DND-41 (cell line): Measurements from ENCODE around the gene ZNF443.
"Not testable (repeated sequence)": the region's sequence is repeated elsewhere in the genome, so short reads cannot be mapped to it uniquely, and the experiment has no call there.

Experiments
- ATAC-seq: fragments of 200-7000 bp; cut with Tn5 transposase; 3 replicates; pipeline ENCODE4 v1.9.1; 2021; ENCODE audit warnings: low read depth; ENCODE audit not compliant: insufficient read depth
- DNase-seq: peaks from one replicate; pipeline ENCODE4 v3.0.0-alpha.2; 2020
- H2AFZ ChIP-seq: 2 replicates; pipeline ENCODE4 v1.6.0; 2012; ENCODE audit warnings: low read depth, low read length
- H3K27ac ChIP-seq: 2 replicates; pipeline ENCODE4 v1.5.1; 2012; ENCODE audit warnings: low read length, inconsistent platforms
- H3K27me3 ChIP-seq: fragments of 200-600 bp; sonication (generic); 2 replicates; pipeline ENCODE4 v1.6.0; 2012; ENCODE audit warnings: low read length, mild to moderate bottlenecking, inconsistent platforms; ENCODE audit not compliant: insufficient read depth, poor library complexity
- H3K36me3 ChIP-seq: 2 replicates; pipeline ENCODE4 v1.5.1; 2012; ENCODE audit warnings: low read length, inconsistent platforms; ENCODE audit not compliant: insufficient read depth
- H3K4me1 ChIP-seq: 2 replicates; pipeline ENCODE4 v1.5.1; 2012; ENCODE audit warnings: mild to moderate bottlenecking, low read length; ENCODE audit not compliant: insufficient read depth
- H3K4me2 ChIP-seq: 2 replicates; pipeline ENCODE4 v1.6.0; 2012; ENCODE audit warnings: mild to moderate bottlenecking, moderate library complexity, low read length, inconsistent platforms; ENCODE audit not compliant: insufficient read depth
- H3K4me3 ChIP-seq, 2 experiments: fragments of 200-600 bp in 1 of 2; shearing (Covaris generic) in 1 of 2; 2 replicates each; pipeline ENCODE4 v1.5.1; 2012 to 2016; ENCODE audit warnings: inconsistent platforms in 2 of 2, low read length in 2 of 2, mild to moderate bottlenecking in 2 of 2, low read depth in 1 of 2, moderate library complexity in 1 of 2
- H3K79me2 ChIP-seq: 2 replicates; pipeline ENCODE4 v1.6.0; 2012; ENCODE audit warnings: low read length, inconsistent platforms; ENCODE audit not compliant: insufficient read depth
- H3K9ac ChIP-seq: 2 replicates; pipeline ENCODE4 v1.6.0; 2012; ENCODE audit warnings: low read depth, mild to moderate bottlenecking, inconsistent platforms, low read length, moderate library complexity
- H3K9me3 ChIP-seq: 2 replicates; pipeline ENCODE4 v1.5.1; 2012; ENCODE audit warnings: low read length, moderate library complexity, mild to moderate bottlenecking, inconsistent platforms; ENCODE audit not compliant: insufficient read depth, severe bottlenecking
- H4K20me1 ChIP-seq: 2 replicates; pipeline ENCODE4 v1.6.0; 2012; ENCODE audit warnings: low read length; ENCODE audit not compliant: insufficient read depth
- CTCF ChIP-seq: IDR thresholded peaks from 2 replicates; pipeline ENCODE4 v1.5.1; 2012; ENCODE audit warnings: borderline replicate concordance, low read length, moderate library complexity, mild to moderate bottlenecking; ENCODE audit not compliant: poor library complexity, severe bottlenecking; ENCODE audit errors: extremely low read depth
- EZH2 ChIP-seq: IDR thresholded peaks from 3 replicates; pipeline ENCODE4 v1.6.1; 2012; ENCODE audit warnings: borderline replicate concordance, low read depth, mild to moderate bottlenecking, moderate library complexity, low read length, inconsistent platforms; ENCODE audit not compliant: severe bottlenecking

ZNF443 gene

GRCh38 chr19:12440541-12441316 lies at the start of gene ZNF443:
TSS of gene ZNF443 (minus strand) at chr19:12441021. CDS start at chr19:12440914, 107 bp downstream.
- DNase-seq (peak; percentile 100), ATAC-seq (peak; percentile 93)
- Histone ChIP-seq H2AFZ (peak within 1 kb of the TSS; percentile 71), H3K4me2 (peak within 1 kb of the TSS; percentile 65), H3K4me3 (peak within 1 kb of the TSS; percentile 60 to 63; a peak in 3 of 4 replicates), H3K9ac (peak within 1 kb of the TSS; percentile 87), H3K27ac (peak within 1 kb of the TSS; percentile 71), H3K79me2 (peaks cover 33% of the 10 kb centered on the region), H3K36me3 (no peaks in the 10 kb centered on the region), H4K20me1 (peaks cover 3% of the 10 kb centered on the region; the same call in 1 of the 2 replicates), H3K27me3 (no peaks in the 10 kb centered on the region), H3K4me1 (peaks cover 18% of the 10 kb centered on the region), H3K9me3 (peaks cover 4% of the 10 kb centered on the region)
- TF ChIP-seq CTCF (peak; percentile 4), EZH2 (no peak)

- Histone ChIP-seq H3K79me2 (peaks cover 32% of the 10 kb centered on the region), H3K4me1 (peaks cover 29% of the 10 kb centered on the region)
- H3K9me3 ChIP-seq, result not testable (repeated sequence)
Observed at GRCh38 chr19:12486265-12486783, 45.5 kb upstream of the ZNF443 start.

GRCh38 chr19:12485571-12485970 lies 44.8 kb upstream of the ZNF443 start:
- H3K36me3 ChIP-seq, result no peaks in the 10 kb centered on the region; the same call in 1 of the 2 replicates
- peaks cover 29% of the 10 kb centered on the region for H3K4me1 ChIP-seq
- DNase-seq, result no peak
- no peak overlapping the region for H3K9ac ChIP-seq
- no peak overlapping the region for H3K4me2 ChIP-seq
- H3K9me3 ChIP-seq, result no peaks in the 10 kb centered on the region
- no peak overlapping the region for H3K27ac ChIP-seq
- H4K20me1 ChIP-seq, result peaks cover 5% of the 10 kb centered on the region; the same call in 1 of the 2 replicates
- peaks cover 39% of the 10 kb centered on the region for H3K79me2 ChIP-seq
- peak overlapping the region; percentile 91 for H2AFZ ChIP-seq
- no peaks in the 10 kb centered on the region for H3K27me3 ChIP-seq
- no peak overlapping the region for H3K4me3 ChIP-seq
- ATAC-seq, result no peak
- TF ChIP-seq EZH2 (no peak), CTCF (no peak)

More at GRCh38 chr19:12486265-12486783, 45.5 kb upstream of the ZNF443 start:
- H3K36me3 ChIP-seq, H3K27me3 ChIP-seq, H2AFZ ChIP-seq, H3K27ac ChIP-seq, H3K4me3 ChIP-seq, H3K4me2 ChIP-seq, ATAC-seq, DNase-seq, H4K20me1 ChIP-seq, H3K9ac ChIP-seq: not testable (repeated sequence)

- Histone ChIP-seq H3K79me2 (peaks cover 41% of the 10 kb centered on the region), H4K20me1 (peaks cover 5% of the 10 kb centered on the region; the same call in 1 of the 2 replicates), H3K9ac (peak overlapping the region; percentile 72), H3K27ac (peak overlapping the region; percentile 59), H3K4me3 (peak overlapping the region; percentile 67 to 72; a peak in 3 of 4 replicates), H3K36me3 (no peaks in the 10 kb centered on the region; the same call in 1 of the 2 replicates), H3K9me3 (no peaks in the 10 kb centered on the region), H2AFZ (peak overlapping the region; percentile 91), H3K4me2 (peak overlapping the region; percentile 80), H3K4me1 (peaks cover 29% of the 10 kb centered on the region), H3K27me3 (no peaks in the 10 kb centered on the region)
- ATAC-seq, result no peak
- DNase-seq, result no peak
- TF ChIP-seq CTCF (no peak), EZH2 (no peak)
Observed at GRCh38 chr19:12485052-12485416, 44.2 kb upstream of the ZNF443 start.
